ENCODE data around the gene SH3GL3. TPM values are rescaled to one million over a fixed set of nuclear protein-coding genes. Genes with fewer than 3 reads are reported as not detected.
A peak's percentile ranks its signal among the peaks of the same experiment; 100 is the strongest.

SH3GL3 gene
- total and polyA plus RNA-seq, 10 donors: 0.06 TPM; not detected in 9

GRCh38 chr15:83556068-83556467 lies 108.9 kb downstream of the SH3GL3 start:
- no peaks in the 10 kb centered on the region for H3K36me3 ChIP-seq
- intact Hi-C loops (cut with DNase I; ENCODE audit: low total_unique reads): loop anchor here (5.0 kb wide), 1 partner anchor 309 kb away; no protein-coding TSS in a partner anchor
- DNase-seq: no peak
- H3K4me3 ChIP-seq: no peak overlapping the region
- H3K4me1 ChIP-seq: peaks cover 0 to 3% (median 0%) of the 10 kb centered on the region in 6 donors
- H3K9me3 ChIP-seq: no peaks in the 10 kb centered on the region
- TF ChIP-seq CTCF (IDR thresholded peaks at IDR 0.05 in 8 of 11, conservative IDR thresholded peaks at IDR 0.05 in 3 of 11) (no peak), POLR2A (IDR thresholded peaks at IDR 0.05) (no peak), POLR2AphosphoS5 (IDR thresholded peaks at IDR 0.05) (no peak)
- H3K27ac ChIP-seq: no peak overlapping the region
- 26 to 57% (median 32%) methylated on average over 3 of the region's 3 CpGs for WGBS, 5 donors
- peaks cover 0 to 19% (median 0%) of the 10 kb centered on the region in 7 donors for H3K27me3 ChIP-seq (replicated peaks in 1 of 7)

GRCh38 chr15:83556754-83557153 lies 109.6 kb downstream of the SH3GL3 start:
- intact Hi-C loops (cut with DNase I; ENCODE audit: low total_unique reads): loop anchor here (5.0 kb wide), 1 partner anchor 309 kb away; no protein-coding TSS in a partner anchor
- TF ChIP-seq POLR2AphosphoS5 (IDR thresholded peaks at IDR 0.05) (no peak), POLR2A (IDR thresholded peaks at IDR 0.05) (no peak), CTCF (IDR thresholded peaks at IDR 0.05 in 8 of 11, conservative IDR thresholded peaks at IDR 0.05 in 3 of 11) (no peak)
- H3K36me3 ChIP-seq: no peaks in the 10 kb centered on the region
- no peaks in the 10 kb centered on the region for H3K9me3 ChIP-seq
- DNase-seq: no peak
- peaks cover 0 to 19% (median 0%) of the 10 kb centered on the region in 7 donors for H3K27me3 ChIP-seq (replicated peaks in 1 of 7)
- no peak overlapping the region for H3K27ac ChIP-seq
- H3K4me3 ChIP-seq: no peak overlapping the region
- peaks cover 0 to 3% (median 0%) of the 10 kb centered on the region in 6 donors for H3K4me1 ChIP-seq
- 80 to 93% (median 84%) methylated on average over 7 of the region's 7 CpGs for WGBS, 5 donors

GRCh38 chr15:83558146-83558545 lies 111.0 kb downstream of the SH3GL3 start:
- TF ChIP-seq CTCF (IDR thresholded peaks at IDR 0.05 in 8 of 11, conservative IDR thresholded peaks at IDR 0.05 in 3 of 11) (no peak), POLR2AphosphoS5 (IDR thresholded peaks at IDR 0.05) (no peak), POLR2A (IDR thresholded peaks at IDR 0.05) (no peak)
- Histone ChIP-seq H3K27me3 (replicated peaks in 1 of 7) (peaks cover 0 to 16% (median 0%) of the 10 kb centered on the region in 7 donors), H3K9me3 (no peaks in the 10 kb centered on the region), H3K4me1 (peaks cover 0 to 3% (median 0%) of the 10 kb centered on the region in 6 donors), H3K4me3 (no peak overlapping the region), H3K36me3 (no peaks in the 10 kb centered on the region), H3K27ac (no peak overlapping the region)
- 74 to 92% (median 81%) methylated on average over 5 of the region's 5 CpGs for WGBS, 5 donors
- intact Hi-C loops (cut with DNase I; ENCODE audit: low total_unique reads): loop anchor here (5.0 kb wide), 1 partner anchor 311 kb away; no protein-coding TSS in a partner anchor
- no peak for DNase-seq

GRCh38 chr15:83559310-83559966 lies 112.3 kb downstream of the SH3GL3 start:
- Histone ChIP-seq H3K27ac (no peak overlapping the region), H3K36me3 (no peaks in the 10 kb centered on the region), H3K9me3 (no peaks in the 10 kb centered on the region), H3K4me3 (no peak overlapping the region), H3K4me1 (peaks cover 0 to 3% (median 0%) of the 10 kb centered on the region in 6 donors), H3K27me3 (replicated peaks in 1 of 7) (peaks cover 0 to 10% (median 0%) of the 10 kb centered on the region in 7 donors)
- DNase-seq: no peak
- TF ChIP-seq POLR2AphosphoS5 (IDR thresholded peaks at IDR 0.05) (no peak), CTCF (IDR thresholded peaks at IDR 0.05 in 8 of 11, conservative IDR thresholded peaks at IDR 0.05 in 3 of 11) (peak in 10 of 11 experiments; percentile 42 to 72 (median 63))
- WGBS, 5 donors: 6 to 11% (median 10%) methylated on average over 7 of the region's 7 CpGs
- intact Hi-C loops (cut with DNase I; ENCODE audit: low total_unique reads): loop anchor here (5.0 kb wide), 1 partner anchor 312 kb away; no protein-coding TSS in a partner anchor
